Fibroblast of lung (primary cell): Measurements from ENCODE around the gene CYTH2.

Source experiments
- CTCF ChIP-seq, 2 donors: IDR thresholded peaks in 1 of 2; conservative IDR thresholded peaks in 1 of 2; 1 replicate in 1 of 2; 2 replicates in 1 of 2; pipeline ENCODE4 v1.5.1; 2011 to 2012; ENCODE audit warnings: low read length in 2 of 2, control low read depth in 1 of 2, inconsistent platforms in 1 of 2, low read depth in 1 of 2, mild to moderate bottlenecking in 1 of 2
- EZH2 ChIP-seq: IDR thresholded peaks from 2 replicates; pipeline ENCODE4 v1.5.1; 2012; ENCODE audit warnings: low read length, control low read depth, mild to moderate bottlenecking; ENCODE audit errors: missing control alignments

GRCh38 chr19:48475369-48476068, 6.3 kb downstream of the CYTH2 start:
- no peak for TF ChIP-seq CTCF (conservative IDR thresholded peaks at IDR 0.05 in 1 of 2, IDR thresholded peaks at IDR 0.05 in 1 of 2; ENCODE audit: low read depth in 1 of 2, low read length in 2 of 2)
- TF ChIP-seq EZH2, result no peak
